ENCODE measurements around the gene TRIM46. TPM values are rescaled to one million over a fixed set of nuclear protein-coding genes. Genes with fewer than 3 reads are reported as not detected.

The TRIM46 gene
- 0.35 TPM for total RNA-seq
- long read RNA-seq, result 0 reads

- no peaks in the 10 kb centered on the region for H3K9me3 ChIP-seq
- H3K4me1 ChIP-seq, result peaks cover 35% of the 10 kb centered on the region
- H3K27ac ChIP-seq, result peak within 1 kb of the TSS; percentile 91
- DNase-seq, result no peak
- intact Hi-C loops (cut with DNase I), result no loop called here
- H3K36me3 ChIP-seq, result peaks cover 23% of the 10 kb centered on the region
- H3K27me3 ChIP-seq (ENCODE audit: low read depth), result peaks cover 6% of the 10 kb centered on the region
- no peak for TF ChIP-seq CTCF (IDR thresholded peaks at IDR 0.05)
- ATAC-seq, result peak in 1 of 2 donors; percentile 0
- peak within 1 kb of the TSS; percentile 91 for H3K4me3 ChIP-seq
Observed at GRCh38 chr1:155173478-155174323, at the start of gene TRIM46. Gene TRIM46, plus strand, starts transcription at chr1:155173849. Its CDS starts 118 bp downstream, at chr1:155173967.

GRCh38 chr1:155124503-155125463 is 48.9 kb upstream of the TRIM46 start:
- DNase-seq, result peak; percentile 53
- Histone ChIP-seq H3K4me3 (no peak overlapping the region), H3K36me3 (peaks cover 3% of the 10 kb centered on the region), H3K27ac (peak overlapping the region; percentile 91), H3K4me1 (peaks cover 53% of the 10 kb centered on the region), H3K9me3 (no peaks in the 10 kb centered on the region), H3K27me3 (ENCODE audit: low read depth) (peaks cover 13% of the 10 kb centered on the region)
- intact Hi-C loops (cut with DNase I), result no loop called here
- no peak for TF ChIP-seq CTCF (IDR thresholded peaks at IDR 0.05)
- no peak for ATAC-seq

GRCh38 chr1:155125511-155125945 is 48.1 kb upstream of the TRIM46 start:
- Histone ChIP-seq H3K27me3 (ENCODE audit: low read depth) (peaks cover 13% of the 10 kb centered on the region), H3K9me3 (no peaks in the 10 kb centered on the region), H3K4me1 (peaks cover 53% of the 10 kb centered on the region), H3K36me3 (peaks cover 7% of the 10 kb centered on the region), H3K27ac (peak overlapping the region; percentile 91), H3K4me3 (no peak overlapping the region)
- DNase-seq (no peak), ATAC-seq (no peak)
- TF ChIP-seq CTCF (IDR thresholded peaks at IDR 0.05), result no peak
- intact Hi-C loops (cut with DNase I), result no loop called here

- peaks cover 12% of the 10 kb centered on the region for H3K36me3 ChIP-seq
- ATAC-seq, result peak; percentile 16 to 48
- no peak for TF ChIP-seq CTCF (IDR thresholded peaks at IDR 0.05)
- no peaks in the 10 kb centered on the region for H3K9me3 ChIP-seq
- peak overlapping the region; percentile 64 for H3K4me3 ChIP-seq
- intact Hi-C loops (cut with DNase I), result no loop called here
- peaks cover 13% of the 10 kb centered on the region for H3K27me3 ChIP-seq (ENCODE audit: low read depth)
- peak overlapping the region; percentile 91 for H3K27ac ChIP-seq
- H3K4me1 ChIP-seq, result peaks cover 58% of the 10 kb centered on the region
- peak; percentile 79 for DNase-seq
Observed at GRCh38 chr1:155125946-155126555, 47.6 kb upstream of the TRIM46 start.

- Histone ChIP-seq H3K27me3 (ENCODE audit: low read depth) (peaks cover 13% of the 10 kb centered on the region), H3K9me3 (no peaks in the 10 kb centered on the region), H3K4me3 (peak overlapping the region; percentile 64), H3K27ac (peak overlapping the region; percentile 91), H3K4me1 (peaks cover 64% of the 10 kb centered on the region), H3K36me3 (peaks cover 18% of the 10 kb centered on the region)
- intact Hi-C loops (cut with DNase I), result no loop called here
- no peak for TF ChIP-seq CTCF (IDR thresholded peaks at IDR 0.05)
- ATAC-seq (peak; percentile 70 to 83), DNase-seq (peak; percentile 92)
Observed at GRCh38 chr1:155126556-155127104, 47.0 kb upstream of the TRIM46 start.

Measured in lower lobe of right lung (tissue), 2 donors.